Spinal cord (tissue), 10 donors: ENCODE measurements around the gene DDX50. TPM values are rescaled to one million over a fixed set of nuclear protein-coding genes. Genes with fewer than 3 reads are reported as not detected.
"Not testable (repeated sequence)": the region's sequence is repeated elsewhere in the genome, so short reads cannot be mapped to it uniquely, and the experiment has no call there.

Experiments used
- DNase-seq, 6 donors: peaks; one replicate each; pipeline versions ENCODE4 v3.0.0 to v3.0.0-alpha.2; 2013 to 2015; ENCODE audit warnings: low spot score in 6 of 6, low read depth in 4 of 6
- H3K27ac ChIP-seq: one replicate; pipeline ENCODE4 v1.5.1; 2013; ENCODE audit warnings: low read depth, low read length, control low read depth
- H3K27me3 ChIP-seq: one replicate; pipeline ENCODE4 v1.6.1; 2013; ENCODE audit warnings: low read length; ENCODE audit not compliant: control insufficient read depth, insufficient read depth
- H3K36me3 ChIP-seq: one replicate; pipeline ENCODE4 v1.6.1; 2013; ENCODE audit warnings: low read length; ENCODE audit not compliant: control insufficient read depth, insufficient read depth
- H3K4me1 ChIP-seq: one replicate; pipeline ENCODE4 v1.6.1; 2013; ENCODE audit warnings: low read length; ENCODE audit not compliant: control insufficient read depth, insufficient read depth
- H3K4me3 ChIP-seq: one replicate; pipeline ENCODE4 v1.5.1; 2013; ENCODE audit warnings: low read depth, low read length, control low read depth
- H3K9me3 ChIP-seq: one replicate; pipeline ENCODE4 v1.6.1; 2013; ENCODE audit warnings: low read length; ENCODE audit not compliant: control insufficient read depth, insufficient read depth
- WGBS: methylation state at CpG from one replicate; pipeline ENCODE4 v1.1.5; 2013; ENCODE audit warnings: missing lambda C conversion rate; ENCODE audit not compliant: insufficient coverage; 5-methylcytosine and 5-hydroxymethylcytosine counted together
- polyA plus RNA-seq, 2 donors: library from polyadenylated mRNA; unstranded; fragments of 120-200 nt; gene quantifications; one replicate each; pipeline ENCODE4 v1.2.1, GENCODE V29; 2013; ENCODE audit not compliant: insufficient read length in 2 of 2
- total RNA-seq, 2 donors: library from RNA; depleted of rRNA in 1 of 2; stranded (reverse); fragments of 120-200 nt in 1 of 2; fragments of >200 nt in 1 of 2; gene quantifications; one replicate each; pipeline versions ENCODE4 v1.2.3 to v1.2.4, GENCODE V29; 2013 to 2014
- donor health status: healthy.

The DDX50 gene
- total and polyA plus RNA-seq, 4 donors: 32.6 to 51.8 (median 39.7) TPM

DNA sequence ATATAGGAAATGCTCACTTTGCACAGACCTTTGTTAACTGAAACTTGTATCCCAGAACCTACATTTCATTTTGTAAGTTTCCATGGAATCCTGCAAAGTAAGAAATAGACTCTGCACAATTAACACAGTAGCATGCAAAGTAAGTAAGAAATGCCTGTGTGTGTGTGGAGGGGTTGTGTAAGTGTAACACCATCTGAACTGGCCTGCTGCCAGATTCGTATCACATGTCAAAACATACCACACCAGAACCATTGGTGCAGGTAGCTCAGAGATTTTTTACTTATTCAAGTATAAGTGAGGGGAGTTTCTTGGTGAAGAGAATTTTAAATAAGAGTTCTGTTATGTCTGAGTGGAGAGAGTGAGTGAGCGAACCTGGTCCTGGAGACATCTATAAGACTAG lies 37.0 kb downstream of the DDX50 start:
- no peak for DNase-seq
- no CpG with 5 or more reads among the region's 2 CpGs for WGBS
- H3K36me3 ChIP-seq: peaks cover 21% of the 10 kb centered on the region
- no peaks in the 10 kb centered on the region for H3K27me3 ChIP-seq
- no peak overlapping the region for H3K4me3 ChIP-seq
- H3K4me1 ChIP-seq: no peaks in the 10 kb centered on the region
- no peak overlapping the region for H3K27ac ChIP-seq
- no peaks in the 10 kb centered on the region for H3K9me3 ChIP-seq

DNA sequence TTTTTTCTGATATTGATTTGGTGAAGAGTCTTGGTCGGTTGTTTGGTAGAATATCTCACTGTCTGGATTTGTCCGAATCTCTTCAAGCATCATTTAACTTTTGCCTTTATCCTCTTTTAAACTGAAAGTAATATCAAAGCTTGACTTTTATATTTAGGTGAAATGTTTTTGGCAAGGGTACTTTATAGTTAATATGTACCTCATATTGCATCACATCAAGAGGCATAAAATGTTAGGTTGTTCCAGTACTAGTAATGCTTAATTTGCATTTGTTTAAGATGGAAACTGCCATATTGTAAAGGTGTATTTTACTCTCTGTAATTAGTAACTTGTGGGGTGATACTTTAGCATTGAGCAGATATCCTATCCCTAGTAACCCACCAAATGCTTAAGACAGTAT lies 37.8 kb downstream of the DDX50 start:
- Histone ChIP-seq H3K27me3 (no peaks in the 10 kb centered on the region), H3K4me1 (no peaks in the 10 kb centered on the region), H3K36me3 (peaks cover 26% of the 10 kb centered on the region), H3K4me3 (no peak overlapping the region), H3K9me3 (no peaks in the 10 kb centered on the region), H3K27ac (no peak overlapping the region)
- WGBS: no CpG with 5 or more reads among the region's 2 CpGs
- DNase-seq: no peak

DNA sequence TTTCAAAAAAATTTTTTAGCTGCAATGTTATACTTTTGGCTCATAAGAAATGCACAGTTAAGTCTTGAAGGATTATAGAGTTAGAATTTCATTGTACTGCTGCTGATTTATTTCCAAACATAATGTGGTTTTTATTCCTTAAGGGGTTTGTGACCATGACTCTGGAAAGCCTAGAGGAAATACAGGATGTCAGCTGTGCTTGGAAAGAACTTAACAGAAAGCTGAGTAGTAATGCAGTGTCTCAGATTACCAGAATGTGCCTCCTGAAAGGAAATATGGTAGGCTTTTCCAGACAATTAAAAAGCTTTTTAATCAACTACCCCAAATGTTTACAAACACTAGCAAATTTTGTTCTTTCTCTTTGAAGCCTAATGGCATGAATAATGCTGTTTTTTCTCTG lies 39.8 kb downstream of the DDX50 start:
- not testable (repeated sequence) for H3K27me3 ChIP-seq, H3K9me3 ChIP-seq, H3K4me3 ChIP-seq, DNase-seq, H3K27ac ChIP-seq, H3K4me1 ChIP-seq
- peaks cover 34% of the 10 kb centered on the region for H3K36me3 ChIP-seq

DNA sequence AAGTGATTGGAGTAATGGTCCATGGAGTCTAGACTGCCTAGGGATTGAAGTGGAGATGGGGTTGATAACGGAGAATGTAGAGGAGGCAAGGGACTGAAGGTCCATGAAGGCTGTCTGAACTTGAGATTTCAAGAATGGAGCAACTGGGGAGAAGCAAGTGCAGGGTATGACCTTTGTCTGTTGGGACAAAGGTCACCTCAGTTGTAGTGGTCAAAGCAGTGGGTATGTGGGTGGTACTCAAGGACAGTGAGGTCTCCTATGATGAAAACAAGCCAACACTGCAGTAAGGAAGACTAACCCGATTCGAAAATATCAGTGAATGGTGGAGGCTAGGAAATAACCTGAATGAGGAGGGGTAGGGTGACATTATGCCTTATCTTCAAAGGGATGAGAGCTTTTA lies 49.5 kb downstream of the DDX50 start:
- no peaks in the 10 kb centered on the region for H3K9me3 ChIP-seq
- peaks cover 33% of the 10 kb centered on the region for H3K36me3 ChIP-seq
- H3K27me3 ChIP-seq: no peaks in the 10 kb centered on the region
- peaks cover 4% of the 10 kb centered on the region for H3K4me1 ChIP-seq
- no peak overlapping the region for H3K27ac ChIP-seq
- WGBS: 88% methylated on average over 3 of the region's 3 CpGs
- no peak overlapping the region for H3K4me3 ChIP-seq
- DNase-seq: no peak

DNA sequence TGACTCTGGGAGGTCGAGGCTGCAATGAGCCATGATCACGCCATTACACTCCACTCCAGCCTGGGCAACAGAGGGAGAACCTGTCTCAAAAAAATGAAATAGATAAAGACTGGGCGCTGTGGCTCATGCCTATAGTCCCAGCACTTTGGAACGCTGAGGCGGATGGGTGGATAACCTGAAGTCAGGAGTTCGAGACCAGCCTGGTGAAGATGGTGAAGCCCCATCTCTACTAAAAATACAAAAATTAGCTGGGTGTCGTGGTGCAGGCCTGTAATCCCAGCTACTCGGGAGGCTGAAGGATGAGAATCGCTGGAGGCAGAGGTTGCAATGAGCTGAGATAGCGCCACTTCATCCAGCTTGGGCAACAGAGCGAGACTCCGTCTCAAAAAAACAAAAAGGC lies 53.8 kb downstream of the DDX50 start:
- Histone ChIP-seq H3K4me3 (no peak overlapping the region), H3K36me3 (peaks cover 5% of the 10 kb centered on the region), H3K9me3 (no peaks in the 10 kb centered on the region), H3K4me1 (peaks cover 10% of the 10 kb centered on the region), H3K27me3 (no peaks in the 10 kb centered on the region), H3K27ac (no peak overlapping the region)
- no peak for DNase-seq
- 100% methylated on average over 5 of the region's 12 CpGs for WGBS

DNA sequence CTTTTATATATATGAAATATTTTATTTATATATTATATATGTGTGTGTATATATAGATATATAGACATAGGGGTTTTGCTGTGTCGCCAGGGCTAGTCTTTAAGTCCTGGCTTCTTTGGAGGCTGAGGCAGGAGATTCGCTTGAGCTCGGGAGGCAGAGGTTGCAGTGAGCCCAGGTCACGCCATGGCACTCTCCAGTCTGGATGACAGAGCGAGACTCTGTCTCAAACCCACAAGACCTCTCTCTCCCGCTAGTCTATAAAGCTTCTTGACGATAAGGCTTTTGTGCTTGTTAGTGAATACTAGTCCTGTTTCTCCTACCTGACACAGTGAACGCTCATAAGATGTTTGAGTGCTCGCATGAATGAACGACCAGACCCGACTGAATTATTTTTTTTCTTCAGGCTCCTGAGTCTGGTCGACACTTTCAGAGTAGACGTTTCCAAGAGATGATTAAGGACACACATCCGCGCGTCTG lies 54.3 kb downstream of the DDX50 start:
- 8% methylated on average over 12 of the region's 16 CpGs for WGBS

DNA sequence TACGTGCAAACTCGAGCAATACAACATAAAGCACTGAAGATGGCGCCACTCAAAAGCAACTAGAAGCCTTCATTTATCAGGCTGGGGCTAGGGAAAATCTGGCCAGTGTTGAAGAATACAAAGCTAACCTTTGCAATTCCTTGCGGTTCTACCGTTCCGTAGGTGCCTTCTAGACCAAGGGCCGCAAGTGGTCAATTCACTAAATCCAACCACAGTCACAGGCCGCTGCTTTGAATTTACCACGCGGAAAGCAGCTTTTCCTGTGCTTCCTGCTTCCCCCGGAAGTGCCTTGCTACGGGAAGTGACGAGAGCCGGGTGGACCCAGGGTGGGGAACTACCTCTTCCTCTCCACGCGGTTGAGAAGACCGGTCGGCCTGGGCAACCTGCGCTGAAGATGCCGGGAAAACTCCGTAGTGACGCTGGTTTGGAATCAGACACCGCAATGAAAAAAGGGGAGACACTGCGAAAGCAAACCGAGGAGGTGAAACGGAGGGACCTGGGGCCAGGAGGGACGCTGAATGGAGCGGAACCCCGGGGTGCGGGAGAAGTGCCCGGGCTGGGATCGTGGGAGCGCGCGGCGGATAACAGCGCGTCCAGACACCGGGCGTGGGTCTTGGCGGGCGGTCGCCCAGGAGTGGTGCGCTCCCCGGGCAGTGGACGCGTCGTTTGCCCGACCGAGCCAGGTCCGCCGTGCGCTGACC lies 54.9 kb downstream of the DDX50 start, which contains the start of gene DDX21:
TSS of gene DDX21 (plus strand) at position 339 of the 701 bp plus-strand sequence. CDS start at position 395, 56 bp downstream.
- Histone ChIP-seq H3K36me3 (peaks cover 9% of the 10 kb centered on the region), H3K4me3 (peak within 1 kb of the TSS; percentile 76), H3K27ac (peak within 1 kb of the TSS; percentile 75), H3K4me1 (peaks cover 10% of the 10 kb centered on the region), H3K9me3 (no peaks in the 10 kb centered on the region), H3K27me3 (no peaks in the 10 kb centered on the region)
- DNase-seq: peak; percentile 81 to 98 (median 90)
- under 1% methylated on average over 53 of the region's 53 CpGs for WGBS

More for the DNA sequence above, 54.3 kb downstream of the DDX50 start:
- no peaks in the 10 kb centered on the region for H3K27me3 ChIP-seq
- H3K9me3 ChIP-seq: no peaks in the 10 kb centered on the region
- H3K4me1 ChIP-seq: peaks cover 10% of the 10 kb centered on the region
- peak overlapping the region; percentile 75 for H3K27ac ChIP-seq
- peak overlapping the region; percentile 76 for H3K4me3 ChIP-seq
- H3K36me3 ChIP-seq: peaks cover 6% of the 10 kb centered on the region
- no peak for DNase-seq

DNA sequence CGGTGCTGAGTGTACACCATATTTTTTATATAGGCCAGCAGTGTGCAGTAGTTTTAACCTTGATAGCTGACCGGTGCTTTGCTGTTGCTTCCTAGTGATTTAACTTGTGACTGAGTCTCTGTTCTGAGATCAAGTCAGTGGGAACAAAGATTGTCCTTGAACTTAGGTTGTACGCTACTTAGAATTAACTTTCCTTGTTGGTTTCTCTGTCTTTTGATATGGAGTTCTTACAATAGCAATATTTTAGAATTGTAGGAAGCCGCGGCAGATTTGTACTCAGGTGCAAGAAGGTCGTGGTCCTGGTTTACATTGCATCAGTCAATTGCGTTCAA lies 56.1 kb downstream of the DDX50 start:
- Histone ChIP-seq H3K9me3 (no peaks in the 10 kb centered on the region), H3K27ac (no peak overlapping the region), H3K36me3 (peaks cover 10% of the 10 kb centered on the region), H3K4me3 (peak overlapping the region; percentile 76), H3K27me3 (no peaks in the 10 kb centered on the region), H3K4me1 (peaks cover 10% of the 10 kb centered on the region)
- WGBS: 60% methylated on average over 4 of the region's 7 CpGs
- DNase-seq: no peak

DNA sequence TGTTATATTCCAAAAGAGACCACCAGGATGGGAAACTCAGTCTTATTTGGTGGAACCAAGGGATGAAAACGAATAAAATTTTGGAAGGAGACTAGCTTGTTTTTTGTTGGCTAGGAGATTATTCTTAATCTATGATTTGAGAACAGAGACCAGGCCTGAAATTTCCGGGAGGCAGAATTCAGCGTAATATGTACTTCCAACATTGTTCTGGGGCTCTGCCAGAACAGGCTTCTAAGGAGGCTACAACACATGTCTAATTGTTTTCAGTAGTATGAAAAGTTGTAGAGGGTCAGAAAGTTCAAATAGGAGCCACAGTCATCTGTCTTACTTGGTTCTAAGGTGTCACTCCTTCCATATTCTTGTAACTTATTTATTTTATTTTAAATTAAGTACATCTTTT lies 56.5 kb downstream of the DDX50 start:
- no peak overlapping the region for H3K27ac ChIP-seq

More for the DNA sequence above, 56.5 kb downstream of the DDX50 start:
- no peaks in the 10 kb centered on the region for H3K9me3 ChIP-seq
- peaks cover 12% of the 10 kb centered on the region for H3K36me3 ChIP-seq
- H3K27me3 ChIP-seq: no peaks in the 10 kb centered on the region
- no peak for DNase-seq
- 79% methylated on average over 3 of the region's 3 CpGs for WGBS
- H3K4me3 ChIP-seq: peak overlapping the region; percentile 76
- H3K4me1 ChIP-seq: peaks cover 10% of the 10 kb centered on the region
